ENCODE measurements around the gene SOBP.

Gene SOBP

DNA sequence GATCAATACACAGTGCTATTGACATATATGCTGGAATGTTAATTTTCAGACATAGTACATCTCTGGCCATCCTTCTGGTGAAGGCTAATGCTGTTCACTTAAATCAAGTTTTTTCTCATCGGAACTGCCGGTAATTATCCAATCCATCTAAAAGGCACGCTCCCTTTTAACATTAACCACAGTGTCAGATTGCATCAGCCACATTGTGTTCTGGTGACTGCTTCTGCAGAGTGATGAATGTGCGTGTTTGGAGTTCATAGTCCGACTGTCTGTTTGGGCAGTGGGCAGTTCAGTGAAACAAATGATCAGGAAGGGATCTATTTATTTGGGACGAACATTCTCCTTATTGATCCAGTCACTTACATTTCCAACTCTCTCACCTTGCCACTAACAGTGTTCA is 49.5 kb downstream of the SOBP start (continued):
- TF ChIP-seq HOXA7 (CRISPR knock-in tag; IDR thresholded peaks at IDR 0.05; ENCODE audit: borderline replicate concordance) (no peak), TRIM28 (IDR thresholded peaks at IDR 0.05; ENCODE audit: borderline replicate concordance, low read length) (peak; percentile 87), HOXC10 (CRISPR knock-in tag; IDR thresholded peaks at IDR 0.05) (no peak), GLI4 (tag by site-specific recombination; IDR thresholded peaks at IDR 0.05) (no peak), ZNF426 (tag by site-specific recombination; IDR thresholded peaks at IDR 0.05) (no peak), ZNF624 (tag by site-specific recombination; IDR thresholded peaks at IDR 0.05) (no peak), ZNF37A (tag by site-specific recombination; IDR thresholded peaks at IDR 0.05) (no peak), GLIS1 (tag by site-specific recombination; IDR thresholded peaks at IDR 0.05) (no peak), ZNF132 (tag by site-specific recombination; IDR thresholded peaks at IDR 0.05; ENCODE audit: borderline replicate concordance) (no peak), ZNF660 (tag by site-specific recombination; IDR thresholded peaks at IDR 0.05) (peak; percentile 18; the same call in 1 of the 2 replicates), ZNF266 (tag by site-specific recombination; IDR thresholded peaks at IDR 0.05; ENCODE audit: low read depth) (no peak), ZBTB8A (tag by site-specific recombination; IDR thresholded peaks at IDR 0.05) (no peak), GLIS2 (tag by site-specific recombination; IDR thresholded peaks at IDR 0.05) (no peak), ZNF341 (tag by site-specific recombination; IDR thresholded peaks at IDR 0.05; ENCODE audit: low read depth) (peak; percentile 30; the same call in 1 of the 2 replicates), FEZF1 (tag by site-specific recombination; IDR thresholded peaks at IDR 0.05) (peak; percentile 91), MZF1 (tag by site-specific recombination; IDR thresholded peaks at IDR 0.05; ENCODE audit: borderline replicate concordance) (peak; percentile 55; the same call in 1 of the 2 replicates), KLF10 (tag by site-specific recombination; IDR thresholded peaks at IDR 0.05) (no peak; the same call in 1 of the 2 replicates), ZNF155 (tag by site-specific recombination; IDR thresholded peaks at IDR 0.05) (no peak), ZBTB1 (tag by site-specific recombination; IDR thresholded peaks at IDR 0.05) (no peak), ZNF292 (tag by site-specific recombination; IDR thresholded peaks at IDR 0.05; ENCODE audit: borderline replicate concordance, low read depth) (no peak)
- TF ChIP-seq, protein P1, sequence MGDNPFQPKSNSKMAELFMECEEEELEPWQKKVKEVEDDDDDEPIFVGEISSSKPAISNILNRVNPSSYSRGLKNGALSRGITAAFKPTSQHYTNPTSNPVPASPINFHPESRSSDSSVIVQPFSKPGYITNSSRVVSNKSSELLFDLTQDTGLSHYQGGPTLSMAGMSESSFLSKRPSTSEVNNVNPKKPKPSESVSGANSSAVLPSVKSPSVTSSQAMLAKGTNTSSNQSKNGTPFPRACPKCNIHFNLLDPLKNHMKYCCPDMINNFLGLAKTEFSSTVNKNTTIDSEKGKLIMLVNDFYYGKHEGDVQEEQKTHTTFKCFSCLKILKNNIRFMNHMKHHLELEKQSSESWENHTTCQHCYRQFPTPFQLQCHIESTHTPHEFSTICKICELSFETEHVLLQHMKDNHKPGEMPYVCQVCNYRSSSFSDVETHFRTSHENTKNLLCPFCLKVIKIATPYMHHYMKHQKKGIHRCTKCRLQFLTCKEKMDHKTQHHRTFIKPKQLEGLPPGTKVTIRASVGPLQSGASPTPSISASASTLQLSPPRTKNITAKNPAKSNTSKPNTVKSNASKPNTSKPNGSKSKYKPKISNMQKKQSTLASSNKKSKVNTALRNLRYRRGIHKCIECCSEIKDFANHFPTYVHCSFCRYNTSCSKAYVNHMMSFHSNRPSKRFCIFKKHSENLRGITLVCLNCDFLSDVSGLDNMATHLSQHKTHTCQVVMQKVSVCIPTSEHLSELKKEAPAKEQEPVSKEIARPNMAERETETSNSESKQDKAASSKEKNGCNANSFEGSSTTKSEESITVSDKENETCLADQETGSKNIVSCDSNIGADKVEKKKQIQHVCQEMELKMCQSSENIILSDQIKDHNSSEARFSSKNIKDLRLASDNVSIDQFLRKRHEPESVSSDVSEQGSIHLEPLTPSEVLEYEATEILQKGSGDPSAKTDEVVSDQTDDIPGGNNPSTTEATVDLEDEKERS (tag by site-specific recombination; IDR thresholded peaks at IDR 0.05) = no peak
- TF ChIP-seq, protein P2, sequence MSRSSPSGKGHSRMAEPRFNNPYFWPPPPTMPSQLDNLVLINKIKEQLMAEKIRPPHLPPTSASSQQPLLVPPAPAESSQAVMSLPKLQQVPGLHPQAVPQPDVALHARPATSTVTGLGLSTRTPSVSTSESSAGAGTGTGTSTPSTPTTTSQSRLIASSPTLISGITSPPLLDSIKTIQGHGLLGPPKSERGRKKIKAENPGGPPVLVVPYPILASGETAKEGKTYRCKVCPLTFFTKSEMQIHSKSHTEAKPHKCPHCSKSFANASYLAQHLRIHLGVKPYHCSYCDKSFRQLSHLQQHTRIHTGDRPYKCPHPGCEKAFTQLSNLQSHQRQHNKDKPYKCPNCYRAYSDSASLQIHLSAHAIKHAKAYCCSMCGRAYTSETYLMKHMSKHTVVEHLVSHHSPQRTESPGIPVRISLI (tag by site-specific recombination; IDR thresholded peaks at IDR 0.05) = peak; percentile 87; the same call in 1 of the 2 replicates
- TF ChIP-seq, protein P3, sequence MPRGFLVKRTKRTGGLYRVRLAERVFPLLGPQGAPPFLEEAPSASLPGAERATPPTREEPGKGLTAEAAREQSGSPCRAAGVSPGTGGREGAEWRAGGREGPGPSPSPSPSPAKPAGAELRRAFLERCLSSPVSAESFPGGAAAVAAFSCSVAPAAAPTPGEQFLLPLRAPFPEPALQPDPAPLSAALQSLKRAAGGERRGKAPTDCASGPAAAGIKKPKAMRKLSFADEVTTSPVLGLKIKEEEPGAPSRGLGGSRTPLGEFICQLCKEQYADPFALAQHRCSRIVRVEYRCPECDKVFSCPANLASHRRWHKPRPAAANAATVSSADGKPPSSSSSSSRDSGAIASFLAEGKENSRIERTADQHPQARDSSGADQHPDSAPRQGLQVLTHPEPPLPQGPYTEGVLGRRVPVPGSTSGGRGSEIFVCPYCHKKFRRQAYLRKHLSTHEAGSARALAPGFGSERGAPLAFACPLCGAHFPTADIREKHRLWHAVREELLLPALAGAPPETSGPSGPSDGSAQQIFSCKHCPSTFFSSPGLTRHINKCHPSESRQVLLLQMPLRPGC (tag by site-specific recombination; IDR thresholded peaks at IDR 0.05) = no peak; the same call in 1 of the 2 replicates
- TF ChIP-seq, protein P4, sequence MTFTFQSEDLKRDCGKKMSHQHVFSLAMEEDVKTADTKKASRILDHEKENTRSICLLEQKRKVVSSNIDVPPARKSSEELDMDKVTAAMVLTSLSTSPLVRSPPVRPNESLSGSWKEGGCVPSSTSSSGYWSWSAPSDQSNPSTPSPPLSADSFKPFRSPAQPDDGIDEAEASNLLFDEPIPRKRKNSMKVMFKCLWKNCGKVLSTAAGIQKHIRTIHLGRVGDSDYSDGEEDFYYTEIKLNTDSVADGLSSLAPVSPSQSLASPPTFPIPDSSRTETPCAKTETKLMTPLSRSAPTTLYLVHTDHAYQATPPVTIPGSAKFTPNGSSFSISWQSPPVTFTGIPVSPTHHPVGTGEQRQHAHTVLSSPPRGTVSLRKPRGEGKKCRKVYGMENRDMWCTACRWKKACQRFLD (tag by site-specific recombination; IDR thresholded peaks at IDR 0.05) = no peak
- TF ChIP-seq, protein P5, sequence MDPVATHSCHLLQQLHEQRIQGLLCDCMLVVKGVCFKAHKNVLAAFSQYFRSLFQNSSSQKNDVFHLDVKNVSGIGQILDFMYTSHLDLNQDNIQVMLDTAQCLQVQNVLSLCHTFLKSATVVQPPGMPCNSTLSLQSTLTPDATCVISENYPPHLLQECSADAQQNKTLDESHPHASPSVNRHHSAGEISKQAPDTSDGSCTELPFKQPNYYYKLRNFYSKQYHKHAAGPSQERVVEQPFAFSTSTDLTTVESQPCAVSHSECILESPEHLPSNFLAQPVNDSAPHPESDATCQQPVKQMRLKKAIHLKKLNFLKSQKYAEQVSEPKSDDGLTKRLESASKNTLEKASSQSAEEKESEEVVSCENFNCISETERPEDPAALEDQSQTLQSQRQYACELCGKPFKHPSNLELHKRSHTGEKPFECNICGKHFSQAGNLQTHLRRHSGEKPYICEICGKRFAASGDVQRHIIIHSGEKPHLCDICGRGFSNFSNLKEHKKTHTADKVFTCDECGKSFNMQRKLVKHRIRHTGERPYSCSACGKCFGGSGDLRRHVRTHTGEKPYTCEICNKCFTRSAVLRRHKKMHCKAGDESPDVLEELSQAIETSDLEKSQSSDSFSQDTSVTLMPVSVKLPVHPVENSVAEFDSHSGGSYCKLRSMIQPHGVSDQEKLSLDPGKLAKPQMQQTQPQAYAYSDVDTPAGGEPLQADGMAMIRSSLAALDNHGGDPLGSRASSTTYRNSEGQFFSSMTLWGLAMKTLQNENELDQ (tag by site-specific recombination; IDR thresholded peaks at IDR 0.05; ENCODE audit: low read depth) = no peak
- TF ChIP-seq, protein P6, sequence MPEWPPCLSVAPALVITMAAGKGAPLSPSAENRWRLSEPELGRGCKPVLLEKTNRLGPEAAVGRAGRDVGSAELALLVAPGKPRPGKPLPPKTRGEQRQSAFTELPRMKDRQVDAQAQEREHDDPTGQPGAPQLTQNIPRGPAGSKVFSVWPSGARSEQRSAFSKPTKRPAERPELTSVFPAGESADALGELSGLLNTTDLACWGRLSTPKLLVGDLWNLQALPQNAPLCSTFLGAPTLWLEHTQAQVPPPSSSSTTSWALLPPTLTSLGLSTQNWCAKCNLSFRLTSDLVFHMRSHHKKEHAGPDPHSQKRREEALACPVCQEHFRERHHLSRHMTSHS (tag by site-specific recombination; IDR thresholded peaks at IDR 0.05) = no peak
- TF ChIP-seq, protein P7, sequence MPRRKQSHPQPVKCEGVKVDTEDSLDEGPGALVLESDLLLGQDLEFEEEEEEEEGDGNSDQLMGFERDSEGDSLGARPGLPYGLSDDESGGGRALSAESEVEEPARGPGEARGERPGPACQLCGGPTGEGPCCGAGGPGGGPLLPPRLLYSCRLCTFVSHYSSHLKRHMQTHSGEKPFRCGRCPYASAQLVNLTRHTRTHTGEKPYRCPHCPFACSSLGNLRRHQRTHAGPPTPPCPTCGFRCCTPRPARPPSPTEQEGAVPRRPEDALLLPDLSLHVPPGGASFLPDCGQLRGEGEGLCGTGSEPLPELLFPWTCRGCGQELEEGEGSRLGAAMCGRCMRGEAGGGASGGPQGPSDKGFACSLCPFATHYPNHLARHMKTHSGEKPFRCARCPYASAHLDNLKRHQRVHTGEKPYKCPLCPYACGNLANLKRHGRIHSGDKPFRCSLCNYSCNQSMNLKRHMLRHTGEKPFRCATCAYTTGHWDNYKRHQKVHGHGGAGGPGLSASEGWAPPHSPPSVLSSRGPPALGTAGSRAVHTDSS (tag by site-specific recombination; IDR thresholded peaks at IDR 0.05) = no peak; the same call in 1 of the 2 replicates
- TF ChIP-seq, protein P8, sequence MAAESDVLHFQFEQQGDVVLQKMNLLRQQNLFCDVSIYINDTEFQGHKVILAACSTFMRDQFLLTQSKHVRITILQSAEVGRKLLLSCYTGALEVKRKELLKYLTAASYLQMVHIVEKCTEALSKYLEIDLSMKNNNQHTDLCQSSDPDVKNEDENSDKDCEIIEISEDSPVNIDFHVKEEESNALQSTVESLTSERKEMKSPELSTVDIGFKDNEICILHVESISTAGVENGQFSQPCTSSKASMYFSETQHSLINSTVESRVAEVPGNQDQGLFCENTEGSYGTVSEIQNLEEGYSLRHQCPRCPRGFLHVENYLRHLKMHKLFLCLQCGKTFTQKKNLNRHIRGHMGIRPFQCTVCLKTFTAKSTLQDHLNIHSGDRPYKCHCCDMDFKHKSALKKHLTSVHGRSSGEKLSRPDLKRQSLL (tag by site-specific recombination; IDR thresholded peaks at IDR 0.05) = no peak

Measured in HEK293 (cell line).